Measurements from ENCODE around the gene HSFX4. TPM values are rescaled to one million over a fixed set of nuclear protein-coding genes. Genes with fewer than 3 reads are reported as not detected.

HSFX4 gene
- total and polyA plus RNA-seq, 2 of the 13 experiments (the other 11 are each of a cell fraction or from before 2014, with no cell fraction given) = not detected

GRCh38 chrX:149938427-149938880 is 9.1 kb downstream of the HSFX4 start, which contains the start of gene EOLA2 (continued):
- no peak for TF ChIP-seq AKNA (CRISPR knock-in tag; IDR thresholded peaks at IDR 0.05; ENCODE audit: borderline replicate concordance)
- TF ChIP-seq ZNF816 (CRISPR knock-in tag; IDR thresholded peaks at IDR 0.05; ENCODE audit: borderline replicate concordance) = no peak
- no peak for TF ChIP-seq SMAD9 (CRISPR knock-in tag; IDR thresholded peaks at IDR 0.05)
- TF ChIP-seq NRL (CRISPR knock-in tag; IDR thresholded peaks at IDR 0.05; ENCODE audit: borderline replicate concordance) = no peak
- TF ChIP-seq ATF7 (IDR thresholded peaks at IDR 0.05) = 0 out of 2 replicates have a peak, but pooled peaks have one; percentile 18
- no peak; the same call in 1 of the 2 replicates for TF ChIP-seq ATF7 (CRISPR knock-in tag; IDR thresholded peaks at IDR 0.05)
- TF ChIP-seq XBP1 (CRISPR knock-in tag; IDR thresholded peaks at IDR 0.05) = peak; percentile 44; the same call in 1 of the 2 replicates
- TF ChIP-seq, protein P1, sequence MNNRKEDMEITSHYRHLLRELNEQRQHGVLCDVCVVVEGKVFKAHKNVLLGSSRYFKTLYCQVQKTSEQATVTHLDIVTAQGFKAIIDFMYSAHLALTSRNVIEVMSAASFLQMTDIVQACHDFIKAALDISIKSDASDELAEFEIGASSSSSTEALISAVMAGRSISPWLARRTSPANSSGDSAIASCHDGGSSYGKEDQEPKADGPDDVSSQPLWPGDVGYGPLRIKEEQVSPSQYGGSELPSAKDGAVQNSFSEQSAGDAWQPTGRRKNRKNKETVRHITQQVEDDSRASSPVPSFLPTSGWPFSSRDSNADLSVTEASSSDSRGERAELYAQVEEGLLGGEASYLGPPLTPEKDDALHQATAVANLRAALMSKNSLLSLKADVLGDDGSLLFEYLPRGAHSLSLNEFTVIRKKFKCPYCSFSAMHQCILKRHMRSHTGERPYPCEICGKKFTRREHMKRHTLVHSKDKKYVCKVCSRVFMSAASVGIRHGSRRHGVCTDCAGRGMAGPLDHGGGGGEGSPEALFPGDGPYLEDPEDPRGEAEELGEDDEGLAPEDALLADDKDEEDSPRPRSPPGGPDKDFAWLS (CRISPR knock-in tag; IDR thresholded peaks at IDR 0.05; ENCODE audit: borderline replicate concordance) = no peak
- TF ChIP-seq ZNF256 (CRISPR knock-in tag; conservative IDR thresholded peaks at IDR 0.05) = no peak
- 0 out of 2 replicates have a peak, but pooled peaks have one; percentile 21 for TF ChIP-seq ARNTL (CRISPR knock-in tag; IDR thresholded peaks at IDR 0.05)
- peak; percentile 58; the same call in 1 of the 2 replicates for TF ChIP-seq DRAP1 (CRISPR knock-in tag; IDR thresholded peaks at IDR 0.05)
- TF ChIP-seq POLR2AphosphoS5 (IDR thresholded peaks at IDR 0.05; ENCODE audit: low read depth, low read length) = peak; percentile 62
- no peak for TF ChIP-seq ZNF432 (CRISPR knock-in tag; IDR thresholded peaks at IDR 0.05; ENCODE audit: borderline replicate concordance)
- TF ChIP-seq, protein P2, sequence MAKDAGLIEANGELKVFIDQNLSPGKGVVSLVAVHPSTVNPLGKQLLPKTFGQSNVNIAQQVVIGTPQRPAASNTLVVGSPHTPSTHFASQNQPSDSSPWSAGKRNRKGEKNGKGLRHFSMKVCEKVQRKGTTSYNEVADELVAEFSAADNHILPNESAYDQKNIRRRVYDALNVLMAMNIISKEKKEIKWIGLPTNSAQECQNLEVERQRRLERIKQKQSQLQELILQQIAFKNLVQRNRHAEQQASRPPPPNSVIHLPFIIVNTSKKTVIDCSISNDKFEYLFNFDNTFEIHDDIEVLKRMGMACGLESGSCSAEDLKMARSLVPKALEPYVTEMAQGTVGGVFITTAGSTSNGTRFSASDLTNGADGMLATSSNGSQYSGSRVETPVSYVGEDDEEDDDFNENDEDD (CRISPR knock-in tag; IDR thresholded peaks at IDR 0.05; ENCODE audit: borderline replicate concordance) = peak; percentile 13; the same call in 1 of the 2 replicates
- no peak for TF ChIP-seq WIZ (CRISPR knock-in tag; IDR thresholded peaks at IDR 0.05)
- TF ChIP-seq FOXA1 (IDR thresholded peaks at IDR 0.05) = no peak
- peak; percentile 20; the same call in 1 of the 2 replicates for TF ChIP-seq FOXA1 (CRISPR knock-in tag; IDR thresholded peaks at IDR 0.05)
- TF ChIP-seq CBFB (CRISPR knock-in tag; IDR thresholded peaks at IDR 0.05) = 0 out of 2 replicates have a peak, but pooled peaks have one; percentile 30

All from HepG2 (cell line).